Duodenal mucosa (tissue), 2 donors: ENCODE measurements around the gene TSN.
"Not testable (repeated sequence)": the region's sequence is repeated elsewhere in the genome, so short reads cannot be mapped to it uniquely, and the experiment has no call there.

ENCODE experiments used
- H3K27ac ChIP-seq: one replicate; pipeline ENCODE4 v1.7.0; 2013; ENCODE audit warnings: low read depth, low read length
- H3K27me3 ChIP-seq, 2 donors: one replicate each; pipeline ENCODE4 v1.7.0; 2013; ENCODE audit warnings: low read length in 2 of 2, control low read depth in 1 of 2; ENCODE audit not compliant: insufficient read depth in 2 of 2, control insufficient read depth in 1 of 2
- H3K36me3 ChIP-seq, 2 donors: one replicate each; pipeline ENCODE4 v1.7.0; 2013; ENCODE audit warnings: low read length in 2 of 2, control low read depth in 1 of 2; ENCODE audit not compliant: insufficient read depth in 2 of 2, control insufficient read depth in 1 of 2
- H3K4me1 ChIP-seq, 2 donors: one replicate each; pipeline ENCODE4 v1.7.0; 2013; ENCODE audit warnings: low read length in 2 of 2, control low read depth in 1 of 2; ENCODE audit not compliant: insufficient read depth in 2 of 2, control insufficient read depth in 1 of 2
- H3K4me3 ChIP-seq, 2 donors: one replicate each; pipeline ENCODE4 v1.7.0; 2013; ENCODE audit warnings: low read length in 2 of 2, low read depth in 1 of 2
- H3K9ac ChIP-seq, 2 donors: one replicate each; pipeline ENCODE4 v1.7.0; 2013; ENCODE audit warnings: low read length in 2 of 2, low read depth in 1 of 2
- H3K9me3 ChIP-seq, 2 donors: one replicate each; pipeline ENCODE4 v1.7.0; 2013; ENCODE audit warnings: low read length in 2 of 2, control low read depth in 1 of 2; ENCODE audit not compliant: control insufficient read depth in 1 of 2

Gene TSN

GRCh38 chr2:121721926-121722325 is 33.5 kb upstream of the TSN start:
- Histone ChIP-seq H3K27me3 (no peaks in the 10 kb centered on the region), H3K4me3 (no peak overlapping the region), H3K9ac (no peak overlapping the region), H3K36me3 (peaks cover 2 to 3% of the 10 kb centered on the region in 2 donors), H3K9me3 (no peaks in the 10 kb centered on the region), H3K4me1 (no peaks in the 10 kb centered on the region), H3K27ac (no peak overlapping the region)

- H3K9ac ChIP-seq: no peak overlapping the region
- no peaks in the 10 kb centered on the region for H3K9me3 ChIP-seq
- no peak overlapping the region for H3K27ac ChIP-seq
- H3K27me3 ChIP-seq: no peaks in the 10 kb centered on the region
- H3K4me1 ChIP-seq: no peaks in the 10 kb centered on the region
- H3K36me3 ChIP-seq: peaks cover 6 to 8% of the 10 kb centered on the region in 2 donors
- H3K4me3 ChIP-seq: no peak overlapping the region
These were observed 33.0 kb upstream of the TSN start for GRCh38 chr2:121722479-121722878.

- Histone ChIP-seq H3K4me1 (no peaks in the 10 kb centered on the region), H3K36me3 (peaks cover 6 to 17% of the 10 kb centered on the region in 2 donors), H3K9me3 (no peaks in the 10 kb centered on the region), H3K27me3 (no peaks in the 10 kb centered on the region), H3K4me3 (no peak overlapping the region), H3K9ac (no peak overlapping the region), H3K27ac (no peak overlapping the region)
These were observed 32.1 kb upstream of the TSN start for GRCh38 chr2:121723316-121723715.

GRCh38 chr2:121727332-121727731 is 28.1 kb upstream of the TSN start:
- H3K9me3 ChIP-seq: no peaks in the 10 kb centered on the region
- no peak overlapping the region for H3K4me3 ChIP-seq
- no peaks in the 10 kb centered on the region for H3K4me1 ChIP-seq
- H3K27ac ChIP-seq: no peak overlapping the region
- H3K36me3 ChIP-seq: peaks cover 22 to 53% of the 10 kb centered on the region in 2 donors
- H3K9ac ChIP-seq: no peak overlapping the region
- H3K27me3 ChIP-seq: no peaks in the 10 kb centered on the region

- Histone ChIP-seq H3K9me3 (no peaks in the 10 kb centered on the region), H3K27me3 (no peaks in the 10 kb centered on the region), H3K36me3 (peaks cover 22 to 57% of the 10 kb centered on the region in 2 donors), H3K4me3 (no peak overlapping the region), H3K4me1 (no peaks in the 10 kb centered on the region), H3K27ac (no peak overlapping the region), H3K9ac (no peak overlapping the region)
These were observed 27.5 kb upstream of the TSN start for GRCh38 chr2:121727950-121728349.

GRCh38 chr2:121731366-121731765 is 24.1 kb upstream of the TSN start:
- peaks cover 6 to 7% of the 10 kb centered on the region in 2 donors for H3K4me1 ChIP-seq
- no peak overlapping the region for H3K27ac ChIP-seq
- H3K9ac ChIP-seq: no peak overlapping the region
- H3K36me3 ChIP-seq: peaks cover 22 to 65% of the 10 kb centered on the region in 2 donors
- no peak overlapping the region for H3K4me3 ChIP-seq
- H3K9me3 ChIP-seq: no peaks in the 10 kb centered on the region
- no peaks in the 10 kb centered on the region for H3K27me3 ChIP-seq

GRCh38 chr2:121734544-121734943 is 20.9 kb upstream of the TSN start:
- H3K9ac ChIP-seq, H3K9me3 ChIP-seq, H3K4me3 ChIP-seq, H3K27me3 ChIP-seq, H3K4me1 ChIP-seq, H3K27ac ChIP-seq: not testable (repeated sequence)
- peaks cover 8 to 38% of the 10 kb centered on the region in 2 donors for H3K36me3 ChIP-seq

- Histone ChIP-seq H3K9me3 (no peaks in the 10 kb centered on the region), H3K27ac (no peak overlapping the region), H3K4me3 (peak overlapping the region; percentile 94 to 100), H3K36me3 (peaks cover 6 to 28% of the 10 kb centered on the region in 2 donors), H3K9ac (peak overlapping the region; percentile 84 to 87), H3K4me1 (peaks cover 6 to 7% of the 10 kb centered on the region in 2 donors), H3K27me3 (no peaks in the 10 kb centered on the region)
These were observed 19.9 kb upstream of the TSN start for GRCh38 chr2:121735518-121736074.

GRCh38 chr2:121736140-121736461 is 19.4 kb upstream of the TSN start:
- Histone ChIP-seq H3K4me1 (peaks cover 6 to 7% of the 10 kb centered on the region in 2 donors), H3K36me3 (peaks cover 6 to 24% of the 10 kb centered on the region in 2 donors), H3K9me3 (no peaks in the 10 kb centered on the region), H3K27ac (no peak overlapping the region), H3K27me3 (no peaks in the 10 kb centered on the region), H3K9ac (peak overlapping the region; percentile 84 to 87), H3K4me3 (peak overlapping the region; percentile 94 to 100)

- Histone ChIP-seq H3K9me3 (no peaks in the 10 kb centered on the region), H3K9ac (peak within 1 kb of the TSS; percentile 84 to 87), H3K4me3 (peak within 1 kb of the TSS; percentile 94 to 100), H3K27me3 (no peaks in the 10 kb centered on the region), H3K36me3 (peaks cover 0 to 18% of the 10 kb centered on the region in 2 donors), H3K4me1 (peaks cover 6 to 7% of the 10 kb centered on the region in 2 donors), H3K27ac (peak within 1 kb of the TSS; percentile 28)
These were observed 18.8 kb upstream of the TSN start, which contains the start of gene NIFK for GRCh38 chr2:121736462-121737336. Gene NIFK (minus strand): TSS chr2:121736875. CDS start chr2:121736850, 25 bp downstream.
